ENCODE data around the gene LMBR1.
A peak's percentile ranks its signal among the peaks of the same experiment; 100 is the strongest.

LMBR1 gene

DNA sequence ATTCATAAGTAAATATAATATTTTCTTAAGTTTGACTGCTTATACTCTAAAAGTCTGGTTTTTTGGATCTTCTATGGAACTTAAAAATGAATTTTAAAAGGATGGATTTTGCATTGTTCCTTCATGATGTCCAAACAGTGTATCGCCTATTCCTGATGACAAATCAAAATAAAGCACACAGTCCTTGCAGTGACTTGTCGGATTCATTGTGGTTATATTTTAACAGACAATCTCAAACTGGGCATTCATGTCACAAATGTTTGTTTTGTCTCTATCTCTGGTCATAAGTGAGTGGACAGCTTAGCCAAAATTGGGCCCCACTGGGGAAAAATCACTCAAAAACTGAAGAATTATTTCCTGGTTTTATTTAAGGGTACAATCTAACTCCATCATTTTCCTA, 74.8 kb downstream of the LMBR1 start:
- no peak for TF ChIP-seq FOXM1 (IDR thresholded peaks at IDR 0.05; ENCODE audit: borderline replicate concordance, low read depth)
- TF ChIP-seq, protein P1, sequence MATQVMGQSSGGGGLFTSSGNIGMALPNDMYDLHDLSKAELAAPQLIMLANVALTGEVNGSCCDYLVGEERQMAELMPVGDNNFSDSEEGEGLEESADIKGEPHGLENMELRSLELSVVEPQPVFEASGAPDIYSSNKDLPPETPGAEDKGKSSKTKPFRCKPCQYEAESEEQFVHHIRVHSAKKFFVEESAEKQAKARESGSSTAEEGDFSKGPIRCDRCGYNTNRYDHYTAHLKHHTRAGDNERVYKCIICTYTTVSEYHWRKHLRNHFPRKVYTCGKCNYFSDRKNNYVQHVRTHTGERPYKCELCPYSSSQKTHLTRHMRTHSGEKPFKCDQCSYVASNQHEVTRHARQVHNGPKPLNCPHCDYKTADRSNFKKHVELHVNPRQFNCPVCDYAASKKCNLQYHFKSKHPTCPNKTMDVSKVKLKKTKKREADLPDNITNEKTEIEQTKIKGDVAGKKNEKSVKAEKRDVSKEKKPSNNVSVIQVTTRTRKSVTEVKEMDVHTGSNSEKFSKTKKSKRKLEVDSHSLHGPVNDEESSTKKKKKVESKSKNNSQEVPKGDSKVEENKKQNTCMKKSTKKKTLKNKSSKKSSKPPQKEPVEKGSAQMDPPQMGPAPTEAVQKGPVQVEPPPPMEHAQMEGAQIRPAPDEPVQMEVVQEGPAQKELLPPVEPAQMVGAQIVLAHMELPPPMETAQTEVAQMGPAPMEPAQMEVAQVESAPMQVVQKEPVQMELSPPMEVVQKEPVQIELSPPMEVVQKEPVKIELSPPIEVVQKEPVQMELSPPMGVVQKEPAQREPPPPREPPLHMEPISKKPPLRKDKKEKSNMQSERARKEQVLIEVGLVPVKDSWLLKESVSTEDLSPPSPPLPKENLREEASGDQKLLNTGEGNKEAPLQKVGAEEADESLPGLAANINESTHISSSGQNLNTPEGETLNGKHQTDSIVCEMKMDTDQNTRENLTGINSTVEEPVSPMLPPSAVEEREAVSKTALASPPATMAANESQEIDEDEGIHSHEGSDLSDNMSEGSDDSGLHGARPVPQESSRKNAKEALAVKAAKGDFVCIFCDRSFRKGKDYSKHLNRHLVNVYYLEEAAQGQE (IDR thresholded peaks at IDR 0.05; ENCODE audit: low read depth): no peak
- TF ChIP-seq, protein P2, sequence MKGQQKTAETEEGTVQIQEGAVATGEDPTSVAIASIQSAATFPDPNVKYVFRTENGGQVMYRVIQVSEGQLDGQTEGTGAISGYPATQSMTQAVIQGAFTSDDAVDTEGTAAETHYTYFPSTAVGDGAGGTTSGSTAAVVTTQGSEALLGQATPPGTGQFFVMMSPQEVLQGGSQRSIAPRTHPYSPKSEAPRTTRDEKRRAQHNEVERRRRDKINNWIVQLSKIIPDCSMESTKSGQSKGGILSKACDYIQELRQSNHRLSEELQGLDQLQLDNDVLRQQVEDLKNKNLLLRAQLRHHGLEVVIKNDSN (IDR thresholded peaks at IDR 0.05): no peak
- TF ChIP-seq TAF1 (IDR thresholded peaks at IDR 0.05; ENCODE audit: low read depth): no peak
- no peak for TF ChIP-seq EP300 (IDR thresholded peaks at IDR 0.05; ENCODE audit: borderline replicate concordance)
- no peak for TF ChIP-seq EGR1 (IDR thresholded peaks at IDR 0.05)
- TF ChIP-seq RAD21 (IDR thresholded peaks at IDR 0.05; ENCODE audit: low read depth): no peak
- no peak for TF ChIP-seq NFIC (IDR thresholded peaks at IDR 0.05)
- no peak for TF ChIP-seq CREB1 (IDR thresholded peaks at IDR 0.05; ENCODE audit: low read depth)
- TF ChIP-seq, protein P3, sequence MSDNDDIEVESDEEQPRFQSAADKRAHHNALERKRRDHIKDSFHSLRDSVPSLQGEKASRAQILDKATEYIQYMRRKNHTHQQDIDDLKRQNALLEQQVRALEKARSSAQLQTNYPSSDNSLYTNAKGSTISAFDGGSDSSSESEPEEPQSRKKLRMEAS (IDR thresholded peaks at IDR 0.05): no peak
- no peak for TF ChIP-seq TCF12 (IDR thresholded peaks at IDR 0.05; ENCODE audit: low read depth)
- no peak for TF ChIP-seq ZBTB7A (IDR thresholded peaks at IDR 0.05; ENCODE audit: low read depth)
- TF ChIP-seq TEAD4 (IDR thresholded peaks at IDR 0.05): no peak
- TF ChIP-seq YY1 (IDR thresholded peaks at IDR 0.05; ENCODE audit: low read depth): no peak
- TF ChIP-seq CEBPB (IDR thresholded peaks at IDR 0.05): no peak

DNA sequence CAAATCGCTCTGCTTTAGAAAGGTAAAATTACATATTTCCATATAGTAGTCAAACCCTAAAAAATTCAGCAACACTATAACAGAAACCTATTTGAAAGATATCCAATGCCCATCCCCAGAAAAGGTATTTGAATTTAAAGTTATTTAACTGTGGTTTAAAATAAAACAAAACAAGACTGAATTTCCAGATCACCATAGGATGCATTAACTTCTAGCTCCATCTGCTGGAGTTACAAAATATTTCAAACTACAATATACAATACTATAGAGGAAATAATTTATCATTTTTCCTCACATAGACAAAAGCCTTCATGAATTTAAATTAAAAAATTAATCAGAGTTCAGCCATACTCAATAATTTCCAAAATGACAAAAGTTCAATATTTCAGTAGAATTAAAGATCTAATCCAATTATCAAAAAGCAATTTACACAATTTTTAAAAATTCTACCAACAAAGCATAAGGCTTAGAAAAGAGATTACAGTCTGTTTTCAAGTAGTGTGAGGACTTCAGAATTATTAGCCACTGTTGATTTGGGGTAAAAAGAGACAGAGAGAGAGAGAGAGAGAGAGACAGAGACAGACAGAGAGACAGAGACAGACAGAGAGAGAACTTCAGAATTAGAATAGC, 75.9 kb downstream of the LMBR1 start:
- peak; percentile 42; the same call in 1 of the 2 replicates for TF ChIP-seq RAD21 (IDR thresholded peaks at IDR 0.05; ENCODE audit: low read depth)
- TF ChIP-seq CREB1 (IDR thresholded peaks at IDR 0.05; ENCODE audit: low read depth): no peak
- no peak for TF ChIP-seq ZBTB7A (IDR thresholded peaks at IDR 0.05; ENCODE audit: low read depth)
- TF ChIP-seq TCF12 (IDR thresholded peaks at IDR 0.05; ENCODE audit: low read depth): no peak
- TF ChIP-seq FOXM1 (IDR thresholded peaks at IDR 0.05; ENCODE audit: borderline replicate concordance, low read depth): no peak
- TF ChIP-seq CEBPB (IDR thresholded peaks at IDR 0.05): no peak
- no peak for TF ChIP-seq EP300 (IDR thresholded peaks at IDR 0.05; ENCODE audit: borderline replicate concordance)
- TF ChIP-seq, protein P3 (IDR thresholded peaks at IDR 0.05): no peak

DNA sequence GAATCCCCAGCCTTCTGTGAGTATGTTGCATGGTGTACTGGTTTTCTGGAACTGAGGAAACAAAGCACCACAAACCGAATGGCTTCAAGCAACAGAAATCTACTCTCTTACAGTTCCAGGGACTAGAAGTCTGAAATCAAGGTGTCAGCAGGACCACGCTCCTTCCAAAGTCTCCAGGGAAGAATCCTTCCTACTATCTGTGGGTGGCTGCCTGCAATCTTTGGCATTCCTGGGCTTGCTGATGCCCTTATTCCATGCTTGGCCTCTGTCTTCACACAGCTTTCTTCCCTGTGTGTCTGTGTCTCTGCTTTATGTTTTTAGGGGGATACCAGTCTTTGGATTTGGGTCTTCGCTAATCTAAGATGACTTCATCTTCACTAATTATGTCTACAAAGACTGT, 81.3 kb downstream of the LMBR1 start:
- TF ChIP-seq TCF12 (IDR thresholded peaks at IDR 0.05; ENCODE audit: low read depth) (no peak), CREB1 (IDR thresholded peaks at IDR 0.05; ENCODE audit: low read depth) (no peak), TEAD4 (IDR thresholded peaks at IDR 0.05) (no peak)
- TF ChIP-seq, protein P3 (IDR thresholded peaks at IDR 0.05): no peak

DNA sequence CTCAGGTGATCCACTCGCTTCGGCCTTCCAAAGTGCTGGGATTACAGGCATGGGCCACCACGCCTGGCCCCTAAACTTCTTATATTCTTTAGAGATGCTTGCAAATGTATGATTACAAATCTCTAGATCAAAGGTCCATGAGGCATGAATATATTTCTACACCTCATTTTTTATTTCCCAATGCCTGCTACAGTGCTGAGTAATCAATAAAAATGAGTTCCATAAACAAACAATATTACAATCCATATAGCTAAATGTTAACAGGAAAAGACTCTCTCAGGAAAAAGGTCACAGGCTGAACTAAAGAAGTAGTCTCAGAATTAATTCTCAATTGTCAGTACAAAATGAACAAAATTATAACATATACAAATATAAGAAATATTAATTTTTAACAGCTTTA, 90.8 kb downstream of the LMBR1 start:
- TF ChIP-seq CREB1 (IDR thresholded peaks at IDR 0.05; ENCODE audit: low read depth) (no peak), YY1 (IDR thresholded peaks at IDR 0.05; ENCODE audit: low read depth) (no peak), TEAD4 (IDR thresholded peaks at IDR 0.05) (no peak), RAD21 (IDR thresholded peaks at IDR 0.05; ENCODE audit: low read depth) (no peak), EGR1 (IDR thresholded peaks at IDR 0.05) (no peak), TAF1 (IDR thresholded peaks at IDR 0.05; ENCODE audit: low read depth) (no peak), TCF12 (IDR thresholded peaks at IDR 0.05; ENCODE audit: low read depth) (no peak), NFIC (IDR thresholded peaks at IDR 0.05) (no peak), ZBTB7A (IDR thresholded peaks at IDR 0.05; ENCODE audit: low read depth) (no peak), CEBPB (IDR thresholded peaks at IDR 0.05) (no peak), EP300 (IDR thresholded peaks at IDR 0.05; ENCODE audit: borderline replicate concordance) (no peak), FOXM1 (IDR thresholded peaks at IDR 0.05; ENCODE audit: borderline replicate concordance, low read depth) (no peak)
- TF ChIP-seq, protein P3 (IDR thresholded peaks at IDR 0.05): no peak
- TF ChIP-seq, protein P2 (IDR thresholded peaks at IDR 0.05): no peak
- TF ChIP-seq, protein P1 (IDR thresholded peaks at IDR 0.05; ENCODE audit: low read depth): no peak

DNA sequence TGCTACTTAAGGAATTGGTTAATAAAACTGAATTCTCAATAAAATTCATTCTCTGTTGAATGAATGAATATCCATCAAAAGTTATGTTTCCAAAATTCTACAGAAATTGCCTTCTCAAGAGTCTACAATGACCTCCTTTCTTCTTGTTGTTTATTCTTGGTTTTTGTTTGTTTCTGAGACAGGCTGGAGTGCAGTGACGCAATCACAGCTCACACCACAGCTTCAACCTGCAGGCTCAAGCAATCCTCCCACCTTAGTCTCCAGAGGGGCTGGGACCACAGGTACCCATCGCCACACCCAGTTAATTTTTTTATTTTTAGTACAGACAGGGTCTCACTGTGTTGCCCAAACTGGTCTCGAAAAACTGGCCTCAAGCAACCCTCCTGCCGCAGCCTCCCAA, 97.6 kb downstream of the LMBR1 start:
- TF ChIP-seq NFIC (IDR thresholded peaks at IDR 0.05): no peak
- TF ChIP-seq CEBPB (IDR thresholded peaks at IDR 0.05): peak; percentile 47; the same call in 1 of the 2 replicates

DNA sequence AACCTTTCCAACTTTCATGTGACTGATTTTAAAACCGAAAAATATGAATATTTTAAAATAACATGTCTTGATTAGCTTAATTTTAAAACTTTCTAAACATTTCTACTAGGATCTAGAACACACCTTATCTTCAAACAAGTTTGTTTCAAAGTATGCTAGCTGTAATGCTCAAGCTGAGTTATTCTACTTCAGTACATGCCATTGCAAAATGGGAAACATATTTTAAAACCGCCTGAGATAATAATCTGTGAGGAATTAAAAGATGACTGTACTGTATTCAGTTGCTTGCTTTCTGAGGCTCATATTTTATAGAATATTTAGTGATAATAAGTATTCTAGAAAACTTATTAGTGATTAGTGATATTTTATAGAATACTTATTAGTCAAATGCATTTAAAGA, 99.6 kb downstream of the LMBR1 start:
- TF ChIP-seq RAD21 (IDR thresholded peaks at IDR 0.05; ENCODE audit: low read depth) (no peak), CREB1 (IDR thresholded peaks at IDR 0.05; ENCODE audit: low read depth) (no peak), CEBPB (IDR thresholded peaks at IDR 0.05) (no peak), YY1 (IDR thresholded peaks at IDR 0.05; ENCODE audit: low read depth) (no peak), EP300 (IDR thresholded peaks at IDR 0.05; ENCODE audit: borderline replicate concordance) (no peak), ZBTB7A (IDR thresholded peaks at IDR 0.05; ENCODE audit: low read depth) (no peak), FOXM1 (IDR thresholded peaks at IDR 0.05; ENCODE audit: borderline replicate concordance, low read depth) (no peak), TCF12 (IDR thresholded peaks at IDR 0.05; ENCODE audit: low read depth) (no peak)
- TF ChIP-seq, protein P3 (IDR thresholded peaks at IDR 0.05): no peak
